ENCODE measurements around the gene PRDM16. TPM values are rescaled to one million over a fixed set of nuclear protein-coding genes. Genes with fewer than 3 reads are reported as not detected.

Gene PRDM16
- total RNA-seq, 1 donor from 2014 or later, result 0.43 TPM

DNA sequence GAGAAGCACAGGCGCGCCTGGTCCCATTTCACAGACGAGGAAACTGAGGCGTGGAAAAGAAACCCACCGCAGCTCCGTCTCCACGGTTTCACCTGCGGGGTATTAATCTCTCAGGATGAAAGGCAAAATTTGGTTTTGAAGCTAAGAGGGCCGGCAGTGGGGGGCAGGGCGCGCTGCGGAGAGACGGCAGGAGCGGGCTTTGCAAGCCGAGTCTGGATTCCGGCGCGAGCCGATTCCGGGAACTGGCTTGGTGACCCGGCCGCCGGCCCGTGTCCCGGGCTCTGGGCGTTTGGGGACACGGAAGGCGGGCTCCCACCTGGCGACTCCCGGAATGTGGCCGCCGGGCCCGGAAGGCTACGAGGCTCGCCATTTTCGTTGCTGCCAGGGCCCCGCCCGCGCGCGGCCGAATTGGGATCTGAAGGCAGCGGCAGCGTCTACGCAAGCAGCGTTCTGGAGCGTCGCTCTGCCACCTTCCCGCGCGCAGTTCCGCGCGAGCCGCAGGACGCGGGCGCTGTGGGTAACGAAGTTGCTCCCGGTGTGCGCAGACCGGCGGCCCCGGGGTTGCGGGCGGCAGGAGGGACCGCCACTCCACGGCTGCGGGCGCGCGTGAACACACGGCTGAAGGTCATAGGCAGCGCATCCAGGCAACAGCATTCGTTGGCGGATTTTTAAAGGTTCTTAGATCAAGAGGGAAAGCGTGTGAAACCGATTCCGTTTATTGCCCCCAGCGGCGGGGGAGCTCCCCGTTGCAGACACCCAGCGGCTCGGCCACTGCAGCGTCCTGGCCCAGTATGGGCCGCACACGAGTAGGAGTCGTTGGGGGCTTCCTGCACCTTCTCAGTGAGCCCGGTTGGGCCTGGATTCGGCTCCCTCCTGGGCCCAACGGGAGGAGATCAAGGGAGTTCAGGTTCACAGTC is 5.4 kb upstream of the PRDM16 start:
- no peak overlapping the region for H3K4me2 ChIP-seq (ENCODE audit: low read length)
- H3K4me3 Mint-ChIP-seq (ENCODE audit: unreplicated experiment), result no peak overlapping the region
- H3K36me3 Mint-ChIP-seq (ENCODE audit: low read depth, unreplicated experiment), result no peaks in the 10 kb centered on the region
- H3K27ac ChIP-seq (ENCODE audit: low read depth, low read length), result no peak overlapping the region
- H4K20me1 ChIP-seq (ENCODE audit: insufficient read depth, low read length), result peaks cover 26% of the 10 kb centered on the region
- H3K9me3 Mint-ChIP-seq (ENCODE audit: unreplicated experiment), result no peaks in the 10 kb centered on the region
- H3K9ac ChIP-seq (ENCODE audit: low read length), result no peak overlapping the region
- DNase-seq (ENCODE audit: low read depth) (no peak), FAIRE-seq (no peak)
- peak; percentile 61 for TF ChIP-seq EZH2 (IDR thresholded peaks at IDR 0.05; ENCODE audit: insufficient read depth, low read length)
- TF ChIP-seq CTCF (IDR thresholded peaks at IDR 0.05; ENCODE audit: insufficient read depth, low read depth, low read length), result no peak
- peaks cover 11% of the 10 kb centered on the region for H3K79me2 ChIP-seq (ENCODE audit: insufficient read depth, low read length)
- H3K9me3 ChIP-seq (ENCODE audit: insufficient read depth, low read depth, low read length), result no peaks in the 10 kb centered on the region
- H3K4me3 ChIP-seq (ENCODE audit: insufficient read depth, low read depth, low read length), result no peak overlapping the region
- H3K36me3 ChIP-seq (ENCODE audit: insufficient read depth, low read length), result no peaks in the 10 kb centered on the region
- H2AFZ ChIP-seq (ENCODE audit: low read depth, low read length), result no peak overlapping the region
- H3K27me3 Mint-ChIP-seq (ENCODE audit: low read depth, unreplicated experiment), result peaks cover 57% of the 10 kb centered on the region
- H3K27ac Mint-ChIP-seq (ENCODE audit: unreplicated experiment), result no peak overlapping the region
- peaks cover 5% of the 10 kb centered on the region for H3K4me1 ChIP-seq (ENCODE audit: insufficient read depth, low read length)
- no peaks in the 10 kb centered on the region for H3K4me1 Mint-ChIP-seq (ENCODE audit: low read depth, unreplicated experiment)
- H3K27me3 ChIP-seq (ENCODE audit: insufficient read depth, low read length), result peaks cover 24% of the 10 kb centered on the region

GRCh38 chr1:3064296-3064850 is 4.6 kb upstream of the PRDM16 start:
- H3K4me3 Mint-ChIP-seq (ENCODE audit: unreplicated experiment), result no peak overlapping the region
- Histone ChIP-seq H2AFZ (ENCODE audit: low read depth, low read length) (no peak overlapping the region), H3K4me3 (ENCODE audit: insufficient read depth, low read depth, low read length) (no peak overlapping the region), H3K4me1 (ENCODE audit: insufficient read depth, low read length) (peaks cover 5% of the 10 kb centered on the region), H3K9ac (ENCODE audit: low read length) (no peak overlapping the region), H4K20me1 (ENCODE audit: insufficient read depth, low read length) (peaks cover 26% of the 10 kb centered on the region), H3K79me2 (ENCODE audit: insufficient read depth, low read length) (peaks cover 11% of the 10 kb centered on the region), H3K27ac (ENCODE audit: low read depth, low read length) (no peak overlapping the region), H3K36me3 (ENCODE audit: insufficient read depth, low read length) (no peaks in the 10 kb centered on the region), H3K9me3 (ENCODE audit: insufficient read depth, low read depth, low read length) (no peaks in the 10 kb centered on the region), H3K4me2 (ENCODE audit: low read length) (no peak overlapping the region), H3K27me3 (ENCODE audit: insufficient read depth, low read length) (peaks cover 24% of the 10 kb centered on the region)
- H3K27me3 Mint-ChIP-seq (ENCODE audit: low read depth, unreplicated experiment), result peaks cover 49% of the 10 kb centered on the region
- no peak for FAIRE-seq
- H3K4me1 Mint-ChIP-seq (ENCODE audit: low read depth, unreplicated experiment), result no peaks in the 10 kb centered on the region
- no peak overlapping the region for H3K27ac Mint-ChIP-seq (ENCODE audit: unreplicated experiment)
- TF ChIP-seq CTCF (IDR thresholded peaks at IDR 0.05; ENCODE audit: insufficient read depth, low read depth, low read length) (no peak), EZH2 (IDR thresholded peaks at IDR 0.05; ENCODE audit: insufficient read depth, low read length) (no peak)
- H3K9me3 Mint-ChIP-seq (ENCODE audit: unreplicated experiment), result no peaks in the 10 kb centered on the region
- no peaks in the 10 kb centered on the region for H3K36me3 Mint-ChIP-seq (ENCODE audit: low read depth, unreplicated experiment)
- no peak for DNase-seq (ENCODE audit: low read depth)

Data from astrocyte (in vitro differentiated cells and primary cell).